HepG2 (cell line): ENCODE measurements around the gene SPTSSA. TPM values are rescaled to one million over a fixed set of nuclear protein-coding genes. Genes with fewer than 3 reads are reported as not detected.

Experiments
- NR2F1 ChIP-seq, 2 experiments: fragments of 450-650 bp in 1 of 2; formaldehyde crosslinking in 1 of 2; IDR thresholded peaks; 2 replicates each; pipeline versions ENCODE4 v1.5.0 to v1.6.1; 2016 to 2020; ENCODE audit warnings: mild to moderate bottlenecking in 1 of 2, missing compliant biosample characterization in 1 of 2, missing genetic modification reagents in 1 of 2, moderate library complexity in 1 of 2
- ZBTB43 ChIP-seq: sonication (generic); formaldehyde crosslinking; conservative IDR thresholded peaks from 2 replicates; pipeline ENCODE4 v1.4.0; 2020; ENCODE audit warnings: missing genetic modification reagents
- ZNF205 ChIP-seq: IDR thresholded peaks from 2 replicates; pipeline ENCODE4 v1.6.1; 2018; ENCODE audit warnings: missing biosample characterization, missing genetic modification reagents
- ZNF280B ChIP-seq: sonication (generic); formaldehyde crosslinking; IDR thresholded peaks from 2 replicates; pipeline ENCODE4 v1.5.0; 2020; ENCODE audit warnings: missing genetic modification reagents, mild to moderate bottlenecking, borderline replicate concordance
- polyA plus RNA-seq, 8 experiments: library from polyadenylated mRNA; depleted of rRNA in 3 of 8; stranded (reverse) in 7 of 8; unstranded in 1 of 8; fragments of >200 nt; fragmentation: Illumina TruSeq in 4 of 8; extraction: Trizol in 4 of 8; gene quantifications; 2 replicates each; pipeline versions ENCODE4 v1.2.1 to v1.2.3, GENCODE V29; 2011 to 2016; ENCODE audit warnings: low read depth in 4 of 8, missing spikeins in 1 of 8, mixed read lengths in 1 of 8; ENCODE audit not compliant: insufficient read depth in 1 of 8
- total RNA-seq, 5 experiments: library from RNA; depleted of rRNA; stranded (reverse); fragments of >200 nt; fragmentation: Illumina TruSeq; extraction: Trizol; gene quantifications; 2 replicates each; pipeline ENCODE4 v1.2.3, GENCODE V29; 2016; ENCODE audit warnings: low read depth in 1 of 5
- TF ChIP-seq, protein P1 (sequence below): sonication (generic); formaldehyde crosslinking; IDR thresholded peaks from 2 replicates; pipeline ENCODE4 v1.4.0; 2020; ENCODE audit warnings: mild to moderate bottlenecking, missing genetic modification reagents
- TF ChIP-seq, protein P2 (sequence below): sonication (generic); formaldehyde crosslinking; conservative IDR thresholded peaks from 2 replicates; pipeline ENCODE4 v1.4.0; 2020; ENCODE audit warnings: missing genetic modification reagents
- TF ChIP-seq, protein P3 (sequence below): sonication (generic); formaldehyde crosslinking; IDR thresholded peaks from 2 replicates; pipeline ENCODE4 v1.5.1; 2020; ENCODE audit warnings: mild to moderate bottlenecking, missing genetic modification reagents, borderline replicate concordance

Gene SPTSSA
- total and polyA plus RNA-seq, 2 of the 13 experiments (the other 11 are each of a cell fraction or from before 2014, with no cell fraction given): 19.1 to 86.1 TPM

DNA sequence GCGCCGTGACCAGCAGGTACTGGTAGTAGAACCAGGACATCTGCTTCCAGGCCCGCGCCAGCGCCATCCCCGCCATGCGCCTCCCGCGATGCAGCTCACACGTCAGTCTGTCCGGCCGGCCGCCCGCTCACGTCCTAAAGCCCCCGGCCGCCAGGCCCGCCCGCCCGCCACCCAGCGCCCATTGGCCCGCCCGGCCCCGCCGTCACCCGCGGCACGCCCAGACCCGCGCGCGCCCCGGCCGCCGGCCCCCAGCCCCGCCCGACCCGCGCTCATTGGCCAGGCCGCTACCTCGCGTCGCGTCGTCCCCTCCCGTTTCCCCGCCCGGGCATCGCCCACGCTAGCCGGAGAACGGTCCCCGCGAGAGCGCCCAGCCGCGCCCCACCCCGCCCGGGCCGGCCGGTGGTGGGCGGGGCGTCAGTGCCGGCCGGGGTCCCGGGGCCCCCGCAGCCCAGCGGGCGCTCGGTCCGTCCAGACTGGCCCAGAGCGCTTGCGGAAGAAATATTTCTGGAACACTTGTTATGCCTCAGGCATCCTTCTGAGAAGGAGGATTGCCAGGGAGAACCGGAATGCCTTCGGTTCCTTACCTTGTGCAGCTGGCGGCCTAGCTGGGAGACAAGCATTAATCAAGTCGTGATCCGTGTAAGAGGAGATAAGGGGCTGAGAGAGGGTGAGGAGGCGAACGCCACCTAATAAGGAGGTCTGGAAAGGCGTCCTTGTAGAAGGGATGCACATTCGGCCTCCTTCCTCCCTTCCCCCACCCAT, at the start of gene SPTSSA (continued):
- TF ChIP-seq, protein P1, sequence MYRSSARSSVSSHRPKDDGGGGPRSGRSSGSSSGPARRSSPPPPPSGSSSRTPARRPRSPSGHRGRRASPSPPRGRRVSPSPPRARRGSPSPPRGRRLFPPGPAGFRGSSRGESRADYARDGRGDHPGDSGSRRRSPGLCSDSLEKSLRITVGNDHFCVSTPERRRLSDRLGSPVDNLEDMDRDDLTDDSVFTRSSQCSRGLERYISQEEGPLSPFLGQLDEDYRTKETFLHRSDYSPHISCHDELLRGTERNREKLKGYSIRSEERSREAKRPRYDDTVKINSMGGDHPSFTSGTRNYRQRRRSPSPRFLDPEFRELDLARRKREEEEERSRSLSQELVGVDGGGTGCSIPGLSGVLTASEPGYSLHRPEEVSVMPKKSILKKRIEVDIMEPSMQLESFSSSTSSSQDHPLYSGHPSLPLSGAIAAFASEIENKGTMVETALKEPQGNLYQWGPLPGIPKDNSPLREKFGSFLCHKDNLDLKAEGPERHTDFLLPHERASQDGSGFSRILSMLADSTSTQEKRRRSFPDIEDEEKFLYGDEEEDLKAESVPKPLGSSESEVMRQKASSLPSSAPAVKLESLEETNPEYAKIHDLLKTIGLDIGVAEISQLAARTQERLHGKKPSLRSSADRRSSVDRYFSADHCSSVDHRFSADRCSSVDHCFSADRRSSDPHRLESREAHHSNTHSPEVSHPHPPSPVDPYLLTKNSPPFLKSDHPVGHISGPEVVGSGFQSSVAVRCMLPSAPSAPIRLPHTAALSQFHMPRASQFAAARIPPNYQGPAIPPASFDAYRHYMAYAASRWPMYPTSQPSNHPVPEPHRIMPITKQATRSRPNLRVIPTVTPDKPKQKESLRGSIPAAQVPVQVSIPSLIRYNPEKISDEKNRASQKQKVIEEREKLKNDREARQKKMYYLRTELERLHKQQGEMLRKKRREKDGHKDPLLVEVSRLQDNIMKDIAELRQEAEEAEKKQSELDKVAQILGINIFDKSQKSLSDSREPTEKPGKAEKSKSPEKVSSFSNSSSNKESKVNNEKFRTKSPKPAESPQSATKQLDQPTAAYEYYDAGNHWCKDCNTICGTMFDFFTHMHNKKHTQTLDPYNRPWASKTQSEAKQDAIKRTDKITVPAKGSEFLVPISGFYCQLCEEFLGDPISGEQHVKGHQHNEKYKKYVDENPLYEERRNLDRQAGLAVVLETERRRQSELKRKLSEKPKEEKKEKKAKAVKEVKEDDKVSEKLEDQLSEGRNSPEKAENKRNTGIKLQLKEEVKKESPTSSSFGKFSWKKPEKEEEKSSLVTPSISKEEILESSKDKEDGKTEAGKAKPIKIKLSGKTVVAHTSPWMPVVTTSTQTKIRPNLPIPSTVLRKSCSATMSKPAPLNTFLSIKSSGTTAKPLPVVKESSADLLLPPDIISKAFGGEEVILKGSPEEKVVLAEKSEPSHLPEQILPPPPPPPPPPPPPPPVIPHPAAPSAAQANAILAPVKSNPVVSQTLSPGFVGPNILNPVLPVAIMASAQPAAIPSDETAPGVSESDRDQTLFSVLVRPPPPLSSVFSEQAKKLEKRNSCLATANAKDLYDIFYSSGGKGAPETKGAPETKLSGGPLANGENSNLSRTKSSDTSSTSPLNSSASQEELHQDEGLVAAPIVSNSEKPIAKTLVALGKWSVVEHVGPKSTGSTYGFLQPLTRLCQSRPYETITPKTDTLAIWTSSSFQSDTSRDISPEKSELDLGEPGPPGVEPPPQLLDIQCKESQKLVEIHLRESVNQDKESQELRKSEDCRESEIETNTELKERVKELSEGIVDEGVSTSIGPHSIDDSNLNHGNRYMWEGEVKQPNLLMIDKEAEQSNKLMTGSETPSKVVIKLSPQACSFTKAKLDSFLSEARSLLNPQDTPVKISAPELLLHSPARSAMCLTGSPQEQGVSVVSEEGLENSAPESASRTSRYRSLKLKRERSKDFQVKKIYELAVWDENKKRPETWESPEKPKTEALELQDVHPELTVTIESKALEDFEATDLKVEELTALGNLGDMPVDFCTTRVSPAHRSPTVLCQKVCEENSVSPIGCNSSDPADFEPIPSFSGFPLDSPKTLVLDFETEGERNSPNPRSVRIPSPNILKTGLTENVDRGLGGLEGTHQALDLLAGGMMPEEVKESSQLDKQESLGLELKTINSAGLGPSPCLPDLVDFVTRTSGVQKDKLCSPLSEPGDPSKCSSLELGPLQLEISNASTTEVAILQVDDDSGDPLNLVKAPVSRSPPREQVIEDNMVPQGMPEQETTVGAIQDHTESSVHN (CRISPR knock-in tag): 0 out of 2 replicates have a peak, but pooled peaks have one; percentile 28
- TF ChIP-seq ZBTB43 (CRISPR knock-in tag): peak; percentile 37; the same call in 1 of the 2 replicates
- no peak for TF ChIP-seq ZNF280B (CRISPR knock-in tag)
- TF ChIP-seq, protein P2, sequence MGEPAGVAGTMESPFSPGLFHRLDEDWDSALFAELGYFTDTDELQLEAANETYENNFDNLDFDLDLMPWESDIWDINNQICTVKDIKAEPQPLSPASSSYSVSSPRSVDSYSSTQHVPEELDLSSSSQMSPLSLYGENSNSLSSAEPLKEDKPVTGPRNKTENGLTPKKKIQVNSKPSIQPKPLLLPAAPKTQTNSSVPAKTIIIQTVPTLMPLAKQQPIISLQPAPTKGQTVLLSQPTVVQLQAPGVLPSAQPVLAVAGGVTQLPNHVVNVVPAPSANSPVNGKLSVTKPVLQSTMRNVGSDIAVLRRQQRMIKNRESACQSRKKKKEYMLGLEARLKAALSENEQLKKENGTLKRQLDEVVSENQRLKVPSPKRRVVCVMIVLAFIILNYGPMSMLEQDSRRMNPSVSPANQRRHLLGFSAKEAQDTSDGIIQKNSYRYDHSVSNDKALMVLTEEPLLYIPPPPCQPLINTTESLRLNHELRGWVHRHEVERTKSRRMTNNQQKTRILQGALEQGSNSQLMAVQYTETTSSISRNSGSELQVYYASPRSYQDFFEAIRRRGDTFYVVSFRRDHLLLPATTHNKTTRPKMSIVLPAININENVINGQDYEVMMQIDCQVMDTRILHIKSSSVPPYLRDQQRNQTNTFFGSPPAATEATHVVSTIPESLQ (CRISPR knock-in tag): peak; percentile 94
- TF ChIP-seq, protein P3, sequence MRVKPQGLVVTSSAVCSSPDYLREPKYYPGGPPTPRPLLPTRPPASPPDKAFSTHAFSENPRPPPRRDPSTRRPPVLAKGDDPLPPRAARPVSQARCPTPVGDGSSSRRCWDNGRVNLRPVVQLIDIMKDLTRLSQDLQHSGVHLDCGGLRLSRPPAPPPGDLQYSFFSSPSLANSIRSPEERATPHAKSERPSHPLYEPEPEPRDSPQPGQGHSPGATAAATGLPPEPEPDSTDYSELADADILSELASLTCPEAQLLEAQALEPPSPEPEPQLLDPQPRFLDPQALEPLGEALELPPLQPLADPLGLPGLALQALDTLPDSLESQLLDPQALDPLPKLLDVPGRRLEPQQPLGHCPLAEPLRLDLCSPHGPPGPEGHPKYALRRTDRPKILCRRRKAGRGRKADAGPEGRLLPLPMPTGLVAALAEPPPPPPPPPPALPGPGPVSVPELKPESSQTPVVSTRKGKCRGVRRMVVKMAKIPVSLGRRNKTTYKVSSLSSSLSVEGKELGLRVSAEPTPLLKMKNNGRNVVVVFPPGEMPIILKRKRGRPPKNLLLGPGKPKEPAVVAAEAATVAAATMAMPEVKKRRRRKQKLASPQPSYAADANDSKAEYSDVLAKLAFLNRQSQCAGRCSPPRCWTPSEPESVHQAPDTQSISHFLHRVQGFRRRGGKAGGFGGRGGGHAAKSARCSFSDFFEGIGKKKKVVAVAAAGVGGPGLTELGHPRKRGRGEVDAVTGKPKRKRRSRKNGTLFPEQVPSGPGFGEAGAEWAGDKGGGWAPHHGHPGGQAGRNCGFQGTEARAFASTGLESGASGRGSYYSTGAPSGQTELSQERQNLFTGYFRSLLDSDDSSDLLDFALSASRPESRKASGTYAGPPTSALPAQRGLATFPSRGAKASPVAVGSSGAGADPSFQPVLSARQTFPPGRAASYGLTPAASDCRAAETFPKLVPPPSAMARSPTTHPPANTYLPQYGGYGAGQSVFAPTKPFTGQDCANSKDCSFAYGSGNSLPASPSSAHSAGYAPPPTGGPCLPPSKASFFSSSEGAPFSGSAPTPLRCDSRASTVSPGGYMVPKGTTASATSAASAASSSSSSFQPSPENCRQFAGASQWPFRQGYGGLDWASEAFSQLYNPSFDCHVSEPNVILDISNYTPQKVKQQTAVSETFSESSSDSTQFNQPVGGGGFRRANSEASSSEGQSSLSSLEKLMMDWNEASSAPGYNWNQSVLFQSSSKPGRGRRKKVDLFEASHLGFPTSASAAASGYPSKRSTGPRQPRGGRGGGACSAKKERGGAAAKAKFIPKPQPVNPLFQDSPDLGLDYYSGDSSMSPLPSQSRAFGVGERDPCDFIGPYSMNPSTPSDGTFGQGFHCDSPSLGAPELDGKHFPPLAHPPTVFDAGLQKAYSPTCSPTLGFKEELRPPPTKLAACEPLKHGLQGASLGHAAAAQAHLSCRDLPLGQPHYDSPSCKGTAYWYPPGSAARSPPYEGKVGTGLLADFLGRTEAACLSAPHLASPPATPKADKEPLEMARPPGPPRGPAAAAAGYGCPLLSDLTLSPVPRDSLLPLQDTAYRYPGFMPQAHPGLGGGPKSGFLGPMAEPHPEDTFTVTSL (CRISPR knock-in tag): no peak
- TF ChIP-seq ZNF205 (CRISPR knock-in tag): 0 out of 2 replicates have a peak, but pooled peaks have one; percentile 4
- 0 out of 4 replicates have a peak, but pooled peaks of 1 of the 2 experiments have one; percentile 17 for TF ChIP-seq NR2F1 (CRISPR knock-in tag; IDR thresholded peaks at IDR 0.05)
